Measurements from ENCODE around the gene UBP1. TPM values are rescaled to one million over a fixed set of nuclear protein-coding genes. Genes with fewer than 3 reads are reported as not detected.

The UBP1 gene
- total RNA-seq, 2 donors from 2014 or later = 69.2 to 84.5 TPM

- Histone ChIP-seq H3K27me3 (ENCODE audit: control insufficient read depth, insufficient read depth, low read length, poor library complexity, severe bottlenecking) (no peaks in the 10 kb centered on the region), H3K4me1 (ENCODE audit: control insufficient read depth, insufficient read depth, low read length) (no peaks in the 10 kb centered on the region), H3K4me3 (ENCODE audit: low read length) (no peak overlapping the region), H3K9me3 (ENCODE audit: control insufficient read depth, low read length) (no peaks in the 10 kb centered on the region), H3K36me3 (ENCODE audit: control insufficient read depth, insufficient read depth, low read length) (peaks cover 94% of the 10 kb centered on the region), H3K27ac (ENCODE audit: low read depth, low read length) (no peak overlapping the region), H3K9ac (ENCODE audit: extremely low read depth, low read length, poor library complexity, severe bottlenecking) (no peak overlapping the region)
- no peaks in the 10 kb centered on the region for H3K27me3 Mint-ChIP-seq (ENCODE audit: insufficient read depth)
- peak overlapping the region; percentile 28 for H3K27ac Mint-ChIP-seq
- H3K4me3 Mint-ChIP-seq = no peak overlapping the region
- WGBS, 2 experiments (ENCODE audit: insufficient coverage in 1 of 2, insufficient read length in 1 of 2) = 92 to 95% methylated on average over 2 of the region's 2 CpGs
- DNase-seq = no peak
- no peaks in the 10 kb centered on the region for H3K4me1 Mint-ChIP-seq
- no peak for TF ChIP-seq CTCF (conservative IDR thresholded peaks at IDR 0.05)
- peaks cover 79% of the 10 kb centered on the region for H3K36me3 Mint-ChIP-seq (ENCODE audit: low read depth)
- no peaks in the 10 kb centered on the region for H3K9me3 Mint-ChIP-seq
Measured at GRCh38 chr3:33401781-33402180, 38.4 kb downstream of the UBP1 start.

- Mint-ChIP-seq H3K36me3 (ENCODE audit: low read depth) (peaks cover 75% of the 10 kb centered on the region), H3K4me3 (no peak overlapping the region), H3K27me3 (ENCODE audit: insufficient read depth) (no peaks in the 10 kb centered on the region)
Measured at GRCh38 chr3:33398410-33398809, 41.8 kb downstream of the UBP1 start.

GRCh38 chr3:33395900-33396299, 44.3 kb downstream of the UBP1 start:
- Histone ChIP-seq H3K27ac (ENCODE audit: low read depth, low read length) (no peak overlapping the region), H3K4me1 (ENCODE audit: control insufficient read depth, insufficient read depth, low read length) (no peaks in the 10 kb centered on the region), H3K4me3 (ENCODE audit: low read length) (no peak overlapping the region), H3K27me3 (ENCODE audit: control insufficient read depth, insufficient read depth, low read length, poor library complexity, severe bottlenecking) (no peaks in the 10 kb centered on the region), H3K9me3 (ENCODE audit: control insufficient read depth, low read length) (no peaks in the 10 kb centered on the region), H3K36me3 (ENCODE audit: control insufficient read depth, insufficient read depth, low read length) (peaks cover 97% of the 10 kb centered on the region), H3K9ac (ENCODE audit: extremely low read depth, low read length, poor library complexity, severe bottlenecking) (no peak overlapping the region)
- H3K27me3 Mint-ChIP-seq (ENCODE audit: insufficient read depth) = no peaks in the 10 kb centered on the region
- no peaks in the 10 kb centered on the region for H3K4me1 Mint-ChIP-seq
- 92 to 93% methylated on average over 5 to 7 of the region's 7 CpGs for WGBS, 2 experiments (ENCODE audit: insufficient coverage in 1 of 2, insufficient read length in 1 of 2)
- H3K4me3 Mint-ChIP-seq = no peak overlapping the region
- peaks cover 79% of the 10 kb centered on the region for H3K36me3 Mint-ChIP-seq (ENCODE audit: low read depth)
- no peaks in the 10 kb centered on the region for H3K9me3 Mint-ChIP-seq
- peak overlapping the region; percentile 35 for H3K27ac Mint-ChIP-seq
- no peak for DNase-seq
- no peak for TF ChIP-seq CTCF (conservative IDR thresholded peaks at IDR 0.05)

More at GRCh38 chr3:33398410-33398809, 41.8 kb downstream of the UBP1 start:
- no peaks in the 10 kb centered on the region for H3K4me1 Mint-ChIP-seq
- WGBS, 2 experiments (ENCODE audit: insufficient coverage in 1 of 2, insufficient read length in 1 of 2) = 94 to 95% methylated on average over 5 of the region's 5 CpGs
- Histone ChIP-seq H3K9ac (ENCODE audit: extremely low read depth, low read length, poor library complexity, severe bottlenecking) (no peak overlapping the region), H3K4me1 (ENCODE audit: control insufficient read depth, insufficient read depth, low read length) (no peaks in the 10 kb centered on the region), H3K9me3 (ENCODE audit: control insufficient read depth, low read length) (no peaks in the 10 kb centered on the region), H3K36me3 (ENCODE audit: control insufficient read depth, insufficient read depth, low read length) (peaks cover 97% of the 10 kb centered on the region), H3K27me3 (ENCODE audit: control insufficient read depth, insufficient read depth, low read length, poor library complexity, severe bottlenecking) (no peaks in the 10 kb centered on the region), H3K27ac (ENCODE audit: low read depth, low read length) (no peak overlapping the region), H3K4me3 (ENCODE audit: low read length) (no peak overlapping the region)
- H3K9me3 Mint-ChIP-seq = no peaks in the 10 kb centered on the region
- DNase-seq = no peak
- H3K27ac Mint-ChIP-seq = no peak overlapping the region
- TF ChIP-seq CTCF (conservative IDR thresholded peaks at IDR 0.05) = no peak

Data from endodermal cell (in vitro differentiated cells).